NCI-H2196 treated with DMSO at 0.1 percent for 48 hours (cell line): Measurements from ENCODE around the gene MAP2K5.

Source experiments
- DNase-seq: peaks from one replicate; lab custom pipeline; 2025; ENCODE audit not compliant: unreplicated experiment; lab: John Stamatoyannopoulos, UW

The MAP2K5 gene

DNA sequence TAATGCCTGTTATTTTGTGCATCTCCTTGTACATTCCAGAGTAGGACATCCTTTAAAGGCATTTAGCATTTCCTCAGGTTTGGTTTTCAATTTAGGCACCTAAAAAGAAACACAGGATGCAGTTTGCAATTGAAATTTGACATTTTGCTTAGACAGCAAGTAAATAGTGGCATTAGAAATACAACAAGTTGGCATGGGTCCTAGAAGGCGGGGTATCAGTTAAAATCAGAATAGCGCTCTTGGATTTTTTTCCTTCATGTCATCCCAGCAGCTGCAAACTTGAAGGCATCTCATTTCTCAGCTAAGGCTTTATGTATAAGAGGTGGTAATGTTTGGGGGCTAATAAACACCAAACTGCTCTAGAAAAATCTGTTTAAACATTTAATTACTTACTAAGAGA is 235.3 kb downstream of the MAP2K5 start:
- no peak for DNase-seq

DNA sequence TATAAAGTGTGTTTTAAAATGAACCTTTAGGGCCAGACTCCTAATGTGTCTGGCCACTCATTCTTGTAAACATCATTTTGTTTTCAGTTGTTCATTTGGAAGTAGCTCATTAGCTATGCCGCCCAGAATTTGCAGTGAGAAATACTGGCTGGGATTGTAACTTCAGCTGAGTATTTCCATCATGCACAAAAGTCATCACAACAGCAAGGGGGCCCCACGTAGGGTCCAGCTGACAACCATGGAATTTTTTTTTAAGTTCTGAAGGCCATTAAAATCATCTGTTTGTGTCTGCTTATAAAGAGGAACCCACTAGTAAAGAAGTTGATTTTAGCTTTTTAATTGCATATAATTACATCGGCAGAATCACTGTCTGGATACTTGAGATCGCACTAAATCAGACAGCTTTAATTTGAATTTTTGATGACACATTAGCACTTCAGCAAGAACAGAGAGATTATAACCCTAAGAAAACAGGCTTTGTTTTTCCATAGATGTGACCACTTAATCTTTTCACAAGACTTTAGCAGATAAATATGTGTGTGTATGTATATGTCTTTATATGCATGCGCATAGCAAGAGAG is 236.6 kb downstream of the MAP2K5 start:
- DNase-seq = no peak

DNA sequence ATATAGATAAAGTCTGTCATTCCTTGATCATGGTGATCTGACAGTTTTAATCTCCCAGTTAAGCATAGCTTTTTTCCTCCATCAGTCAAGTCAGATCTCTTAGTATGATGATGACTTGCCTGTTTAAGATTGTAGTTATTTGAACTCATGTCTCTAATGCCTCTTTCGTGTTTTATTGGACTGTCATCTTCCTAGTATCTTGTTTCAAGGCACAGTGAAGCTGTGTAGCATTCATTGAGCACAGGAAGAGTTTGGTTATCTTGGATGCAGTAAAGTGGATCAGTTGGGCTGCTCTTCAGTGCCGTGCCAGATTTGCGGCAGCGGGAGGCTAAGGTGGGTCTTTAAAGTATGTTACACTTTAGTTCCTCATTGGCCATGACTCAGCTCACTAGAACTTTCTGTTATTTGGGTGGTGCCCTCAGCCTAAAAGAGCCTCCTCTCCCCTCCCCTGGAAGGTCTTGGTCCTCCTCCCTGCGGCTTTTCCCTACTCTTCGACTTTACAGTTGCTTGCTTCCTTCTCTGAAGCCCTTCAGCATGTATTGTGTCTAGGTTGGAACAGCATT is 237.1 kb downstream of the MAP2K5 start:
- no peak for DNase-seq

DNA sequence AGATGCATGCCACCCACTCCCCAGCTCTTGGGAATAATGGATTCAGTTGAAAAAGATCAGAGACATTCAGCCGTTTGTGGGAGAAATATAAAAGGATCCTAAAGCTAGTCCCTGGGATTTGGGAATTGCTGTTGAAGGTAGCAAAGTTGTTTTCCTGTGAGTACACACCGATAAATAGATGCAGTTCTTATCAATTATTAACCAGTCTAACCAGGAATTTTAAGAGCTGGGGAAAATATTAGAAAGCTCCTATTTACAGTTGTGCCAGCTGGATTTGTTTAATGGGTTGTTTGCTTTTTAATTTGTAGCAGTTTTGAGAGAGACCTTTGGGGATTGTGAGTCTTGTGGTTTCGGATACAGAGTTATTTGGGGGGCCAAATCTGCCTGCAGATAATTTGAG is 238.6 kb downstream of the MAP2K5 start:
- no peak for DNase-seq

DNA sequence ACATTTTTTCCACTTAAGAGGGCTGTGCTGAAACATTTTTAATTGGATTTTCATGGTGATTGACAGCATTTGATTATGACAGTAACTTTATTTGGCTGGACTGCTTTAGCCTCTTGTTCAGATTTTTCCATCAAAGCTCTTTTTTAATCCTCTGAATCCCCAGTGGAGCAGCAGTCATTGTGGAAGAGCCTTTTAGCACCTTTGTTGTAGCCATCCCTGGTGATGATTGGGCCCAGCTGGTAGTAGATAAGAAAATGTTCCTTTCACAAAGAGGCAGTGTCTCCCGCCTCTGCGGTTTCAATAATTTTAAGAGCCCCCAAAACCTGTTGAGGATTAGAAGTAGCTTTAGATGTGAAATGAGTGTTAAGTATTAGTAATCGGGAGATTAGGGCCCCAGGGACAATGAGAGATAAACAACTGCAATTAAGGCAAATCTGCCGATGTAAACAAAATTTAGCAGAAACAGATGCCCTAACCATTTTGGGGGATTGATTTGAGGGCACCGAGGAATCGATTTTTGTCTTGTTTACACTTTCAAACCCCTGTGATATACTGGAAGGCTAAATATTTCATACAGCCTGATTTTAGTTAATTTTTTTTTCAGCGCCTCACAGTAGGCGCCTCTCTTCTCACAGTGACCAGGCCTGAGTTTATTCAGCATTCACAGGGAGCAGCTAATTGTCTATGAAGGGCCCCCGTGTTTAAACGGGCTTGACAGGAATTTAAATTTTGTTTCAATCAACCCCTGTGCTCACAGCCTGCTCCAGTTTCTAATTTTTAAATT is 239.6 kb downstream of the MAP2K5 start:
- no peak for DNase-seq

DNA sequence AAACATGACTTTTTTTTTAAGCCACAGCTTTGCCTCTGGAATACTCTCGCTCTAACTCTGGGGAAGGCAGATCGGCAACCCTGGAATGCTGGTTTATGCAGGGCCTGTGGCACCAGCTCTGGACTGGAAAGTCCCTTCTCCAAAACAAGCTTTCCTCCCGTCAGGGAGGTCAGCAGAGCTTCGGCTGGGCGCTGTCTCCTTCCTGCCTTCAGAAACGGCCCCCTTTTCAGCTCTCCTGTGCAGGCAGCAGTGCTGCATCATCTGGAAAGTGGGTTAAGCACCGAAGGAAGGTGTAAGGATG is 240.1 kb downstream of the MAP2K5 start:
- DNase-seq = no peak

DNA sequence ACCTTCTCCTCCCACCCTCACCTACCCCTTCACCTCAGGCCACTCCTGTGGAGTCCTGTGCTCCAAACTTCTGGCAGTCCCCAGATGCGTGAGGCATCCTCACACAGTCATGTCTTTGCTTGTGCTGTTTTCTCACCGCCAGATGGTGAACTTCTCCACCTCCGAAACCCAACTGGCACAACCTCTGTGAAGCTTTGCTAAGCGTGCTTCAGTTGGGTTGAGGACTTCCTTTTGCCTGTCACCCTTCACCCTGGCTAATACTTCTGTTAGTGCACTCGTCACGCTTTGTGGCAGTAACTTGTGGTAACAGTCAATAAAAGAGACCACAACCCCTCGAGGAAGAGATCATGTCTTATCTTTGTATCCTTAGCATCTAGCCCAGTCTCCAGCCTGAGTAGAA is 240.8 kb downstream of the MAP2K5 start:
- DNase-seq = no peak

DNA sequence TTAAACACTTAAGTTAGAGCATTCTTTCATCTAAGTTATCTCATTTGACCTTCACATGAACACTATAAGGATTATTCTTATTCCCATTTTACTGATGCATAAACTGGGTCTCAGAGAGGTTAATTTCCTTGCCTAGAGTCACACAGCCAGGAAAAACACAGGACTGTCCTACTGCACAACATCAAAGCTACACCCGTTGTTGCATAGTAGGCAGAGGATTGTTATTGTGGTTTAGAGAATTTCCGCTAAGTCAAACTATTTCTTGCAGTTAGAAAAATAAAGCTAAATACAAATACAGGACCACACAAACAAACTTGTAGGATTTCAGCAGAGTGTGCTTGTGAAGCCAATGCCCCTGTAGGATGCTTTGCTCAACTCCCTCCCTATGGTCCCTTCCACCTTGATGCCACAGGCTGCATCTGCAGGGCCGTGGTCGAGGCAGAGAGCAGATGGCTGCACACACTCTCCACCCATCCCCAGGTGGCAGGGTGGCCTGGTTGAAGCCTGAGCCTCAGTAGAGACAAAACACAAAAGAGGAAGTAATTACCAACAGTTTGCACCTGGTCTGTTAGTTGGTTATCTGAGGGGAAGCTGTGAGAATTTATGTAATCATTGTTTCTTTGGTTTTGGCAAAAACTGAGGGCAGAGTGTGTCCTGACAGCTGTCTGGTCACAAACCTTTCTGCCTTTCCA is 241.7 kb downstream of the MAP2K5 start:
- no peak for DNase-seq

DNA sequence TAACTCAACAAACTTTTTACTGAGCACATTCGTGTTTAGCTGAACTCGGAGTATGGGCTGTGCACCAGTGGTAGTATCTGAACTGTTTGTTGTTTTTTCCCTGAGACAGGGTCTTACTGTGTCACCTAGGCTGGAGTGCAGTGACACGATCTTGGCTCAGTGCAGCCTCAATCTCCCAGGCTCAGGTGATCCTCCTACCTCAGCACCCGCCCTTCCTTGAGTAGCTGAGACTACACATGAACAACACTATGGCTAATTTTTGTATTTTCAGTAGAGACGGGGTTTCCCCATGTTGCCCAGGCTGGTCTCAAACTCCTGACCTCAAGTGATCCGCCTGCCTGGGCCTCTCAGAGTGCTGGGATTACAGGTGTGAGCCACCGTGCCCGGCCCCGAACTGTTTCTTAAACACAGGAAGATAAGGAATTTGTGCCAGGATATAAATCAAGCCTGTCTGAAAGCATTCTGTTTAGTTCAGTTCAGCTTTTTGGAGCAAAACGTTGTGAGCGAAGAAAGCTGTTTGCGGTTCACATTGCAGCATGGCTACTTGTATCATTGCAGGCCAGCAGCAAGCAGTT is 242.4 kb downstream of the MAP2K5 start:
- DNase-seq = no peak

DNA sequence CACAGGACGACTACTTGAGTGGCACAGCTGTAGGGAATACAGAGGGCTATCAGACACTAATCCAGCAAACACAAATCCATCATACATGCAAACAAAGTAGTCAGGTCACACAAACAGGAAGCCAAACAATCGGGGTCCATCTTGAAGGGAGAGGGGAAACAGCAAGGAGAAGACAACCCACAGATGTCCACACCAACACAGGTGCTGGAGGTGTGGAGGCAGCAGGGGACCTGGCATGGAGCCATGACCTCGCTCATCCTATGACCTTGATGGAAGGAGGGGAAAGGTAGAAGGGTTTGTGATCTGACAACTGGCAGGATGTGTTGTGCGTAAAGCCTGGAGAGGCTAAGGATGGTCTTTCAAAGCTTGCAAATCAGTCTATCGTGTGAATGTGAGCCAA is 242.9 kb downstream of the MAP2K5 start:
- DNase-seq = no peak

DNA sequence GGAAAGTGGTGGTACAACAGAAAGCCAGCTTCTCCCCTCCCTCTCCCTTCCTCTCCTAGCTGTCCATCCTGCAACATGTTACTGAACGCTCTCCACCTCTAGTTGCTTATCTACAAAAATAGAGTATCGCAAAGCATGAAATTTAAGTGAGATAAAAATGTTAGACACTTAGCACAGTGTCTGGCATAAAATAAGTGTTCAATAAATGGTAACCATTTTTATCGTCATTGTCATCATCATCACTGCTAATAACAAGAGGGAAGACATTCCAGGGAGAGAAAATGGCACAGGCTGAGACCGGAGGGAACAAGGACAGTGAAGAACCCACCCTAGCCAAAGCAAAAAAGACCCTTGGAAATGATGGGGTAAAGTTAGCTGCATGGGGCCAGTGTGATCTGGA is 244.1 kb downstream of the MAP2K5 start:
- no peak for DNase-seq

DNA sequence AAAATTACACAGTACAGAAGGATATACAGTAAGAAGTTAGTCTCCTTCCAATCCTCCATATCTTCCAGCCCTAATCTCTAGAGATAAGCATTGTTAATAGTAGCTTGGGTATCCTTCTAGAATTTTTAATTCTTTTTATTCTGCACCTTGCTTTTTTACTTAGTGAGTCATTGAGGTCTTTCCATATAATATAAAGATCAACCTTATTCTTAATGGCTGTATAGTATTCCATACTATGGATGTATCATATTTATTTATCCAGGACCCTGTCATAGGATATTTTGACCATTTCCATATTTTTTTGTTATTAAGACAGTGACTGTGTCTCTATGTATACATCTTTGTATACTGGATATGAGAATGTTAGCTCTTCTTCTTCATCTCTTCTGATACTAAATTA is 246.5 kb downstream of the MAP2K5 start:
- no peak for DNase-seq

DNA sequence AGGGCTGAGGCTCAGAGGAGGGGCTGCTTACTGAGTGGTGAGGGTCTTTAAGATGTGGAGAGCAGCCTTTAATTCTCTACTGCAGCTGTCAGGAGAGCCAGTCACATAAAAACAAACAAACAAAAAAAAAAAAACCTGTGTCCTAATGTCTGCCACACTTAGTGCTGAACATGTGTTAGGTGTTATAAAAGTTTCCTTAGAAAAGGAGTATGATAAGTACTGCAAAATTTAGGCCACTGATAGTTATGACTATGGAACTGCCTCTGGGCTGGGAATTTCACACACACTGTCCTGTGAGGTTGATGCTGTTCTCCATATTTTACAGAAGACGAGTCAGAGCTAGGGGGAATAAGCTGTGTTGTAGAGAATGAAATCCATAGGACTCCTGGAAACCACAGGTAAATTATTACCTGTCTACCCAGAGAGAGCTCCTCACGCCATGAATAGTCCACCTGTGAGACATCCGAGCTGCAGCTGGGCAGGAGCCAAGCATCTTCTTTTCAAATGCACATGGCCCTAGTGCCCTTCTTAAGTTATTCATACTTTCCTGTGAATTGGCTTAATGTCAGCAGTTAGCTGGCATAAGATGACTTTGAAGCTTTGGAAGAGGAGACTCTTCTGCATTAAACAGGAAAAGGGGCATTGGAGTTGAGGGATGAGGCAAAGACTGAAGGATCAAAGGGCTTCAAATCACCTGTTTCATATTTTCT is 248.3 kb downstream of the MAP2K5 start:
- DNase-seq = no peak

DNA sequence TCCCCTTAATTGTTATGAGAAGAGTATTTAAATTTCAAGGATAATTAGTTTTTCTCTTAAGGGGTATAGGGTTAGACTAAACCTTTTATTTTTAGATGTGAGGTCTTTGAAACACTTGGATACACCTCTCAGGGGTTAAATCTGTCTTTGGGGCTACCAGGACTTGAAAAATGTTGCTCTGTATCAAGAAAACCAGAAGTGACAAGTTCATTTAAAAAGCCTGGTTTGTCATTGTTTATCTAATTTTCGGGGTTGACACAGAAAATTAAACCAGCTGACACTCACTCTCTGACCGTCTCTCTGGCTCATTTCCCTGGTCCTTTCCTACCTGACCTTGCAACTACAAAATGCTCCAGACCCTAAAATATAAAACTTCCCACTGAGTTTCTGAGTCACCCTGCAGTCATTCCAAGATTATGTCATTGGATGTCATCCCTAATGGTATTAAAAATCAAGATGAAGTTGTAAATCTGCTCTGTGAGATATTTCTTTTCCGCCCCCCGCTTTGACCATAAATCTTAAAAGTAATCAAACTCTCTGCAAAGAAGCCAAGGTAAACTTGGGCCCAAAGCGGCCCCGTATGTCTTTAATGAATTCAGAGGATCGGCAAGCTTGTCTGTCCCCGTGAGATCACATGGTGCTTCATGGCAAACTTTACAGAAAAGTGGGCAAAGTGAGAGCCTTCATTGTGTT is 249.9 kb downstream of the MAP2K5 start:
- no peak for DNase-seq

DNA sequence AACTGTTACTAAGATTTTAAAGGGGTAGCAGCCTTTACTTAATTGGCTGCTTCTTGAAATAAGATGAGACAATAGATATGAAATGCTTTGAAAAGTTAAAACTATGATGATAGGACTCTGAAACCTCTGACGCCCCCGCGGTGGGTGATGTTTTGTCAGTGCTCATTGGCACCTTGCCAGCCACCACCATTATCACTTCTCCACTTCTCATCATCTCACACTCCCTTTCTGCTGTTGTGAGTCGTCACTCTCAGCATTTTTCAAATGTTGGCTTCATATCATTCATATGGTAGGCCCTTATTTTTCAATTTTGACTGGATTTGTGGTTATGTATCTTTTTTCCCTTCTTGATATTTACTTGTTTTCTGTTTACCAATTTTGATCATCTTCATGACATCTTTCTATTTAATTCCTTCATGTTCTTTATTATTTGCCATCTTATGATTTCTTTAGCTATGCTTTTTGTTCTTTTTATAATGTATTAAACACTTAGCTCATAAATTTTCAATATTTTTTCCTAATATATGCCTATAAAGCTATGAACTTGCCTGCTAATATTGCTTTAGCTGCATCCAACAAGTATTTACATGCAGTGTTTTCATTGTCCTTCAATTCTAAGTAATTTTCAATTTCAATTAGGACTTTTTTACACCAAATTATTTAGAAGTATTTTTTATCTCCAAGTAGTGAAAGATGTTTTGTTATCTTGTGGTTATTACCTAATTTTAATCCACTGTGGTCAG is 252.5 kb downstream of the MAP2K5 start:
- DNase-seq = no peak

DNA sequence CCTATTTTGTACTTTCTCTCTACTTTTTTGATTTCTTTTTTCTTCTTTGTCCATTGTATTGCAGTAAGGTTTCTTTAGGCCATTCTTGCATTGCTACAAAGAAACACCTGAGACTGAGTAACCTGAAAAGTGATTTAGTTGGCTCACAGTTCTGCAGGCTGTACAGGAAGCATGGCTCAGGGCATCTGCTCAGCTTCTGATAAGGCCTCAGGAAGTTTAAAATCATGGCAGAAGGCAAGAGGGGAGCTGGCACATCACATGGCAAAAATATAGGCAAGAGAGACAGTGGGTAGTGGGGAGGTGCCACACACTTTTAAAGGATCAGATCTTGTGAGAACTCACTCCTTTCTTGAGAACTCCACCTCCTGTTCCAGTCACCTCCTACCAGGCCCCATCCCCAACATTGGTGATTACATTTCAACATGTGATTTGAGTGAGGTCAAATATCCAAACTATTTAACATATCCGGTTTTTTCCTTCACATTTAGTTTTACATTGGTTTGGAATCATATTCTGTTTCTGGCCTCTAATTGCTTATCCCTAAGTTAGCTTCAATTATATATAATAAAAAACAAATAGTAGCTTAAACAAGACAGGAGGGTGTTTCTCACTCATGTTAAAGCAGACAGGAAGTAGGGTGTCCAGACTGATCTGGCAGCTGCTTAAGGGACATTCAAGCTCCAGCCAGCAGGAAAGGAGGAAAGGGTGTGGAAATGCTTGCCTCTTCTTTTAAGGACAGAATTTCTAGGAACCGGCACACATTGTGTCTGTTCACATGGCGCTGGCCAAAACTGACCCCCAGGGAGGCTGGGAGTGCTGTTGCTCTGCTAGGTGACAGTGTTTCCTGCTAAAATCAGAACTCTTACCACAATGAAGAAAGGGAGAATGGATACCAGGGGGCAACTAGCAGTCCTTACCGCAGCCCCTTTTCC is 254.0 kb downstream of the MAP2K5 start:
- DNase-seq = no peak

DNA sequence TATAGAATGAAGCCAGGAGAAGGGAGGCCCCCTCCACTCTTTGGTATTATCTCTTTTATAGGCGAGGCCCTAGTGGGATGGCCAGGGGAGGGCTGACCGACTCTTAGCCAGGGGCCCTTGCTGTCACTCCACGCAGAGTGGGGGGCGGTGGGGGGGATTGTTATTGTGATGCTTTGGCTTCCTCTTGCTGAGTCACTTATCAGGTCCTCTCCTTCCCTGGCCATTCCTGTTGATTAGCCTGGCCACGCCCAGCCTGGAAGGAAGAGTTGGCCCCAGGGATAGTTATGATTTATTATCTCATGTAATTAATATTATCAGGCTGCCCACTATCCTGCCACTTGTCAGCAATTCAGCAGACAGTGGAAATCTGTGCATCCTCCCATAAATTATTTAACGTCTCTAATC is 257.3 kb downstream of the MAP2K5 start:
- DNase-seq = no peak

DNA sequence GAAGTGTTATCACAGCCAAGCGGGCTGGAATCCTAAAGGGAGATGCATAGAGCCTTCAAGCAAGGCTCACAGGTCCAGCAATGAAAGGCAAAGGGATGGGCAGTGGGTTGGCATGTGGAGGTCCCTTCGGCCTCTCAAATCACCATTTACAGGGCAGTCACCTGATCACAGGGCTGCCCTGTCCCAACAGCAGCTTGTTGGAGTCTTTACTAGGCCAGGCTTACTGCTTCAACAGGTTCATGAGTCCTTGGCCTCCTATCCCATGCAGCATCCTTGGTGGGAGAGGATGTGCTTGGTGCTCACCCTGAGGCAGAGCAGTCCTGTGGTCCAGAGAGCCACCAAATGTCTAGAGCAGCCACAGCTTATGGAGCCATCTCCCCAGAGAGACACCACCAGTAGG is 258.6 kb downstream of the MAP2K5 start:
- no peak for DNase-seq
